Mesenchymal stem cell (in vitro differentiated cells and primary cell): ENCODE data around the gene GBGT1.

Source experiments
- DNase-seq: peaks from one replicate; pipeline ENCODE4 v3.0.0-alpha.2; 2013
- H2AFZ ChIP-seq: one replicate; pipeline ENCODE4 v1.6.1; 2013; ENCODE audit warnings: low read depth, mild to moderate bottlenecking, control low read depth, inconsistent platforms, low read length, moderate library complexity
- H2AK5ac ChIP-seq: 2 replicates; pipeline ENCODE4 v1.6.1; 2013; ENCODE audit warnings: low read length, moderate library complexity, mild to moderate bottlenecking, inconsistent platforms; ENCODE audit not compliant: severe bottlenecking
- H2BK120ac ChIP-seq: one replicate; pipeline ENCODE4 v1.6.1; 2013; ENCODE audit warnings: low read depth, mild to moderate bottlenecking, inconsistent platforms, low read length, moderate library complexity
- H2BK12ac ChIP-seq, 2 experiments: one replicate each; pipeline ENCODE4 v1.6.1; 2013; ENCODE audit warnings: inconsistent platforms in 2 of 2, low read length in 2 of 2, mild to moderate bottlenecking in 2 of 2, moderate library complexity in 2 of 2, control low read depth in 1 of 2
- H2BK15ac ChIP-seq: one replicate; pipeline ENCODE4 v1.6.1; 2013; ENCODE audit warnings: mild to moderate bottlenecking, low read depth, inconsistent platforms; ENCODE audit not compliant: poor library complexity, severe bottlenecking
- H2BK5ac ChIP-seq: 2 replicates; pipeline ENCODE4 v1.6.1; 2013; ENCODE audit warnings: low read depth, mild to moderate bottlenecking, low read length, control low read depth, inconsistent platforms; ENCODE audit not compliant: poor library complexity, severe bottlenecking
- H3K14ac ChIP-seq, 2 experiments: one replicate each; pipeline ENCODE4 v1.6.1; 2013; ENCODE audit warnings: inconsistent platforms in 2 of 2, low read length in 2 of 2, control low read depth in 1 of 2, mild to moderate bottlenecking in 1 of 2, moderate library complexity in 1 of 2
- H3K18ac ChIP-seq, 2 experiments: one replicate each; pipeline ENCODE4 v1.6.1; 2013; ENCODE audit warnings: inconsistent platforms in 2 of 2, low read length in 2 of 2, control low read depth in 1 of 2, low read depth in 1 of 2, mild to moderate bottlenecking in 1 of 2
- H3K23ac ChIP-seq, 2 experiments: one replicate each; pipeline ENCODE4 v1.6.1; 2013; ENCODE audit warnings: inconsistent platforms in 2 of 2, low read length in 2 of 2, mild to moderate bottlenecking in 2 of 2, moderate library complexity in 2 of 2, control low read depth in 1 of 2
- H3K27ac ChIP-seq: 2 replicates; pipeline ENCODE4 v1.5.1; 2013; ENCODE audit warnings: mild to moderate bottlenecking, moderate library complexity, low read length, control low read depth, inconsistent platforms; ENCODE audit not compliant: poor library complexity, severe bottlenecking
- H3K27me3 ChIP-seq, 2 experiments: 2 replicates each; pipeline versions ENCODE4 v1.6.1 to v1.7.0; 2013; ENCODE audit warnings: low read length in 2 of 2, mild to moderate bottlenecking in 2 of 2, moderate library complexity in 2 of 2, control low read depth in 1 of 2, inconsistent platforms in 1 of 2; ENCODE audit not compliant: control insufficient read depth in 1 of 2, insufficient read depth in 1 of 2
- H3K36me3 ChIP-seq, 2 experiments: 2 replicates each; pipeline versions ENCODE4 v1.6.1 to v1.7.0; 2013; ENCODE audit warnings: low read length in 2 of 2, control low read depth in 1 of 2, inconsistent platforms in 1 of 2, low read depth in 1 of 2, mild to moderate bottlenecking in 1 of 2; ENCODE audit not compliant: insufficient read depth in 2 of 2, control insufficient read depth in 1 of 2
- H3K4ac ChIP-seq, 2 experiments: one replicate each; pipeline ENCODE4 v1.6.1; 2013; ENCODE audit warnings: inconsistent platforms in 2 of 2, low read length in 2 of 2, mild to moderate bottlenecking in 2 of 2, moderate library complexity in 2 of 2, control low read depth in 1 of 2, low read depth in 1 of 2
- H3K4me1 ChIP-seq: 2 replicates; pipeline ENCODE4 v1.6.1; 2013; ENCODE audit warnings: low read depth, low read length, control low read depth; ENCODE audit not compliant: control insufficient read depth, insufficient read depth
- H3K4me2 ChIP-seq: 2 replicates; pipeline ENCODE4 v1.6.1; 2013; ENCODE audit warnings: low read length, mild to moderate bottlenecking, inconsistent platforms; ENCODE audit not compliant: poor library complexity, severe bottlenecking
- H3K4me3 ChIP-seq, 2 experiments: 2 replicates each; pipeline versions ENCODE4 v1.5.1 to v1.7.0; 2013; ENCODE audit warnings: low read length in 2 of 2, mild to moderate bottlenecking in 2 of 2, control low read depth in 1 of 2, low read depth in 1 of 2; ENCODE audit not compliant: insufficient read depth in 1 of 2
- H3K79me1 ChIP-seq: replicated peaks from 2 replicates; pipeline ENCODE4 v1.6.1; 2013; ENCODE audit warnings: mild to moderate bottlenecking, control low read depth, low read length, inconsistent platforms; ENCODE audit not compliant: poor library complexity, severe bottlenecking
- H3K9ac ChIP-seq: 2 replicates; pipeline ENCODE4 v1.7.0; 2013; ENCODE audit warnings: mild to moderate bottlenecking, low read length, moderate library complexity
- H3K9me3 ChIP-seq: 2 replicates; pipeline ENCODE4 v1.7.0; 2013; ENCODE audit warnings: mild to moderate bottlenecking, low read length; ENCODE audit not compliant: control insufficient read depth
- H4K8ac ChIP-seq: one replicate; pipeline ENCODE4 v1.6.1; 2013; ENCODE audit warnings: inconsistent platforms, mild to moderate bottlenecking, low read length, moderate library complexity
- H4K91ac ChIP-seq: one replicate; pipeline ENCODE4 v1.6.1; 2013; ENCODE audit warnings: mild to moderate bottlenecking, low read length, inconsistent platforms
- WGBS: methylation state at CpG from one replicate; pipeline ENCODE4 v1.1.7; 2013; ENCODE audit warnings: mixed read lengths; 5-methylcytosine and 5-hydroxymethylcytosine counted together

The GBGT1 gene

GRCh38 chr9:133158695-133159094, 5.0 kb downstream of the GBGT1 start:
- Histone ChIP-seq H3K4ac (no peak overlapping the region), H2AFZ (no peak overlapping the region), H3K9me3 (no peaks in the 10 kb centered on the region), H3K9ac (no peak overlapping the region), H4K91ac (no peak overlapping the region), H3K4me1 (peaks cover 14% of the 10 kb centered on the region), H3K4me3 (no peak overlapping the region), H3K23ac (no peak overlapping the region), H3K36me3 (peaks cover 0 to 5% of the 10 kb centered on the region in 2 experiments), H3K4me2 (no peak overlapping the region), H2BK5ac (no peak overlapping the region), H3K27me3 (peaks cover 0 to 15% of the 10 kb centered on the region in 2 experiments), H3K27ac (no peak overlapping the region), H3K18ac (no peak overlapping the region), H3K14ac (no peak overlapping the region), H4K8ac (no peak overlapping the region), H2AK5ac (no peak overlapping the region), H2BK120ac (no peak overlapping the region), H2BK12ac (no peak overlapping the region), H2BK15ac (no peak overlapping the region), H3K79me1 (peaks cover 1% of the 10 kb centered on the region)
- DNase-seq: no peak
- 100% methylated on average over 1 of the region's 3 CpGs for WGBS

- Histone ChIP-seq H3K4me1 (no peaks in the 10 kb centered on the region), H2BK15ac (no peak overlapping the region), H2BK5ac (no peak overlapping the region), H2AFZ (no peak overlapping the region), H2BK12ac (no peak overlapping the region), H3K9ac (no peak overlapping the region), H4K91ac (no peak overlapping the region), H2BK120ac (no peak overlapping the region), H3K4me2 (no peak overlapping the region), H3K27me3 (peaks cover 0 to 10% of the 10 kb centered on the region in 2 experiments), H3K18ac (no peak overlapping the region), H3K79me1 (no peaks in the 10 kb centered on the region), H3K36me3 (peaks cover 0 to 8% of the 10 kb centered on the region in 2 experiments), H3K4ac (no peak overlapping the region), H2AK5ac (no peak overlapping the region), H3K14ac (no peak overlapping the region), H3K9me3 (no peaks in the 10 kb centered on the region), H4K8ac (no peak overlapping the region), H3K23ac (no peak overlapping the region), H3K27ac (no peak overlapping the region), H3K4me3 (no peak overlapping the region)
- DNase-seq: no peak
- WGBS: 88% methylated on average over 9 of the region's 9 CpGs
Observed at GRCh38 chr9:133155156-133155555, 8.6 kb downstream of the GBGT1 start.

- no peak overlapping the region for H2AFZ ChIP-seq
- H3K4ac ChIP-seq: no peak overlapping the region
- H3K4me1 ChIP-seq: peaks cover 3% of the 10 kb centered on the region
- no peaks in the 10 kb centered on the region for H3K9me3 ChIP-seq
- H2BK5ac ChIP-seq: no peak overlapping the region
- H2BK120ac ChIP-seq: no peak overlapping the region
- DNase-seq: no peak
- no peak overlapping the region for H3K27ac ChIP-seq
- H3K4me3 ChIP-seq: no peak overlapping the region
- no peak overlapping the region for H2AK5ac ChIP-seq
- peaks cover 0 to 8% of the 10 kb centered on the region in 2 experiments for H3K36me3 ChIP-seq
- H3K27me3 ChIP-seq: peaks cover 0 to 10% of the 10 kb centered on the region in 2 experiments
- no peak overlapping the region for H4K8ac ChIP-seq
- H3K23ac ChIP-seq: no peak overlapping the region
- 92% methylated on average over 13 of the region's 13 CpGs for WGBS
- no peak overlapping the region for H4K91ac ChIP-seq
- no peak overlapping the region for H2BK15ac ChIP-seq
- no peak overlapping the region for H3K18ac ChIP-seq
- H3K79me1 ChIP-seq: no peaks in the 10 kb centered on the region
- H2BK12ac ChIP-seq: no peak overlapping the region
- no peak overlapping the region for H3K9ac ChIP-seq
- no peak overlapping the region for H3K4me2 ChIP-seq
- H3K14ac ChIP-seq: no peak overlapping the region
Observed at GRCh38 chr9:133154097-133154989, 9.4 kb downstream of the GBGT1 start.

- H3K27me3 ChIP-seq: peaks cover 0 to 10% of the 10 kb centered on the region in 2 experiments
- no peaks in the 10 kb centered on the region for H3K79me1 ChIP-seq
- H4K91ac ChIP-seq: peak overlapping the region; percentile 25
- H2AFZ ChIP-seq: no peak overlapping the region
- no peaks in the 10 kb centered on the region for H3K9me3 ChIP-seq
- no peak overlapping the region for H3K9ac ChIP-seq
- no peak overlapping the region for H3K23ac ChIP-seq
- no peak for DNase-seq
- H2BK120ac ChIP-seq: no peak overlapping the region
- H2BK5ac ChIP-seq: no peak overlapping the region
- 81% methylated on average over 36 of the region's 36 CpGs for WGBS
- H2BK15ac ChIP-seq: no peak overlapping the region
- H3K18ac ChIP-seq: peak overlapping the region in 1 of 2 experiments; percentile 35
- H3K36me3 ChIP-seq: peaks cover 0 to 8% of the 10 kb centered on the region in 2 experiments
- no peak overlapping the region for H3K4ac ChIP-seq
- H4K8ac ChIP-seq: no peak overlapping the region
- H3K14ac ChIP-seq: no peak overlapping the region
- H3K4me1 ChIP-seq: peaks cover 8% of the 10 kb centered on the region
- no peak overlapping the region for H2AK5ac ChIP-seq
- H3K4me3 ChIP-seq: no peak overlapping the region
- no peak overlapping the region for H3K4me2 ChIP-seq
- no peak overlapping the region for H2BK12ac ChIP-seq
- no peak overlapping the region for H3K27ac ChIP-seq
Observed at GRCh38 chr9:133153227-133154096, 10.3 kb downstream of the GBGT1 start.
